Measurements from ENCODE around the gene ANO10. TPM values are rescaled to one million over a fixed set of nuclear protein-coding genes. Genes with fewer than 3 reads are reported as not detected.

ANO10 gene
- total RNA-seq, 3 donors from 2014 or later, result 3.1 to 4.8 (median 4.7) TPM

DNA sequence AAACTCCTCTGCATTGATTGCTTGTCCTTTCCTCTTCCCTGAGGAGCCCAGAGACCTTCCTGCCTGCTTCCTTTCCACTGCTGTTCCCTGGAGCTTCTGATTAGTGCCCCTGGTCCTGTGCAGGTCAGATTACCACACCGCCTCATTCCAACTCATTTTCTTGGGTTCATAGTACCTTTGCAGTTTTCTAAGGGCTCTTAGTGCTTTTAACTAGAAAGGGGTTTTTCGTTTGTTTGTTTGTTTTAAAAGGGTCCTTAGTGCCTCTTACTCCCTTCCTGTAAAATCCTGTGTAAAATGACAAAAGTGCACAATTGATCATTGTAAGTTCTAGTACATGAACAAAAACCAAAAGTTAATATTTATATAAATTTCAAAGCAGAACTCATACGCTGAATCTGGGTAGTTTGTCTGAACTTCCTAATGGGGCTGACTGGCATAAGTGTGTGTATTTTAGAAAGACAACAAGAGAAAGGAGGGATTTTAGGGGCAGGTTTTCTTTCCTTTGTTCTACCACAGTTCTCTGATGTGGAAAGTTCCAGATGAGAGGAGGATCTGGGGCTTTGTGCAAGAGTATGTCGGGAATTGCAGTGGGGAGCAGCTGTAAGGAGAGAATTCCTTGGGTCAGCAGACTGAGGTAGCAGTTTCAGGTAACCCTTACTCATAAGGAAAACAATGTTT lies 304.9 kb downstream of the ANO10 start:
- H3K9me3 Mint-ChIP-seq, result no peaks in the 10 kb centered on the region
- DNase-seq, result no peak
- peaks cover 24% of the 10 kb centered on the region for H3K36me3 Mint-ChIP-seq (ENCODE audit: insufficient read depth)
- ATAC-seq, result no peak
- H3K27me3 Mint-ChIP-seq (ENCODE audit: low read depth), result no peaks in the 10 kb centered on the region
- no peak overlapping the region for H3K4me3 Mint-ChIP-seq
- H3K4me1 Mint-ChIP-seq (ENCODE audit: low read depth), result peaks cover 73% of the 10 kb centered on the region

Other genes starting within 250 kb of the ANO10 start
- 10 to 100 TPM; 15.4 to 16.8 (median 16.2) TPM for gene ABHD5, start 68.9 kb upstream of the ANO10 start, total RNA-seq

Data from activated T-cell treated with anti-CD3 and anti-CD28 coated beads, Interleukin-2, amount 50 U/mL, for 4 hours (primary cell).